A673 (cell line): ENCODE results near the gene PHF21A. TPM values are rescaled to one million over a fixed set of nuclear protein-coding genes. Genes with fewer than 3 reads are reported as not detected.

Experiments used
- BruUV-seq: library from RNA; stranded (reverse); fragments of 400-500 nt; replicated peaks from 2 replicates; lab custom pipeline; 2021; lab: Mats Ljungman, UMichigan
- CTCF ChIA-PET: fragments of 300-600 bp; sonication (Branson Sonifier 250); formaldehyde crosslinking; loops from one replicate; lab custom pipeline; 2022; ENCODE audit warnings: antibody characterized with exemption; lab: Charles Lee
- POLR2A ChIA-PET: fragments of 300-600 bp; sonication (Branson Sonifier 250); formaldehyde crosslinking; loops from one replicate; lab custom pipeline; 2022; ENCODE audit warnings: antibody characterized with exemption; ENCODE audit not compliant: low non-redundant PET; lab: Charles Lee
- DNase-seq: peaks from one replicate; pipeline ENCODE4 v3.0.0-alpha.2; 2015; ENCODE audit warnings: low spot score
- H3K27ac ChIP-seq: fragments of 200-600 bp; sonication (generic); 2 replicates; pipeline ENCODE4 v1.5.1; 2016; ENCODE audit warnings: mixed run types, low read depth, mild to moderate bottlenecking, mixed read lengths, antibody characterized with exemption, low read length; ENCODE audit not compliant: poor library complexity, severe bottlenecking
- H3K27me3 ChIP-seq: fragments of 200-600 bp; sonication (generic); replicated peaks from 2 replicates; pipeline ENCODE4 v1.6.1; 2017; ENCODE audit warnings: mixed run types, low read depth, mild to moderate bottlenecking, mixed read lengths, antibody characterized with exemption, low read length; ENCODE audit not compliant: insufficient read depth, poor library complexity
- H3K36me3 ChIP-seq: fragments of 200-600 bp; sonication (generic); 2 replicates; pipeline ENCODE4 v1.6.1; 2016; ENCODE audit warnings: mixed run types, mild to moderate bottlenecking, mixed read lengths, antibody characterized with exemption, low read length; ENCODE audit not compliant: insufficient read depth, poor library complexity, severe bottlenecking
- H3K4me1 ChIP-seq: fragments of 200-600 bp; sonication (generic); 2 replicates; pipeline ENCODE4 v1.6.1; 2017; ENCODE audit warnings: mixed run types, mild to moderate bottlenecking, mixed read lengths, antibody characterized with exemption, low read length; ENCODE audit not compliant: insufficient read depth, poor library complexity, severe bottlenecking
- H3K4me3 ChIP-seq: fragments of 200-600 bp; sonication (generic); 2 replicates; pipeline ENCODE4 v1.5.1; 2016; ENCODE audit warnings: low read depth, mixed run types, mild to moderate bottlenecking, mixed read lengths, low read length; ENCODE audit not compliant: poor library complexity, severe bottlenecking
- H3K9me3 ChIP-seq: fragments of 200-600 bp; sonication (generic); 2 replicates; pipeline ENCODE4 v1.6.1; 2016; ENCODE audit warnings: mixed run types, low read depth, mild to moderate bottlenecking, mixed read lengths, antibody characterized with exemption, low read length; ENCODE audit not compliant: poor library complexity, severe bottlenecking
- EZH2 ChIP-seq: fragments of 200-600 bp; sonication (generic); IDR thresholded peaks from 2 replicates; pipeline ENCODE4 v1.6.1; 2017; ENCODE audit warnings: borderline replicate concordance, low read depth, mild to moderate bottlenecking, mixed read lengths, antibody characterized with exemption, low read length; ENCODE audit not compliant: poor library complexity, severe bottlenecking
- intact Hi-C: fragments of 100-400 bp; cut with micrococcal nuclease; formaldehyde crosslinking; loops from one replicate; pipeline ENCODE4 v1.10.0; 2022; ENCODE audit not compliant: unreplicated experiment
- total RNA-seq: library from RNA; stranded (reverse); gene quantifications from 2 replicates; pipeline ENCODE4 v1.2.3, GENCODE V29; 2021
- TF ChIP-seq, protein P1 (sequence below): fragments of 300-800, 200-600 bp; sonication (generic); conservative IDR thresholded peaks from 2 replicates; pipeline ENCODE4 v1.5.1; 2017; ENCODE audit warnings: low read depth, mild to moderate bottlenecking, antibody characterized with exemption, low read length, moderate library complexity, mixed read lengths

PHF21A gene
- total RNA-seq, 1 experiment from 2014 or later: 77.2 TPM

DNA sequence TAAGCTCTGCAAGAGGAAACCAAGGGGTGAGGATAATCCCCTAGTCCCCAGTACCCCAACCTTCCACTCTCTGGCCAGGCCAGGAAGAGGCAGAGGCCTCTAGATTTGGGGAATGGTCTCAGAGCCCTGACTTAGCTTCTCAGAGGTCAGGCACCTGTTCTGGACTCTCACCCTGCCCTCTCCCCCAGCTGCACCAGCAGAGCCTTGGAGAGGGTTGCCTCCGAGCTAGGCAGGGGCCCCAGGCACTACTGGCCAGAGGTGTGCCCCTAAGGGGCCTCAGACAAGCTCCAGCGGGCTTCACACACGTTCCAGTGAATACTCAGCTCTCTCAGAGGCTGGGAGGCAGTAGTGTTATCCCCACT lies 222.2 kb downstream of the PHF21A start:
- ChIA-PET CTCF (interaction anchor here (1.0 to 1.1 kb wide), 2 partner anchors 19 to 26 kb away, joined by 4 read pairs; no protein-coding TSS in a partner anchor), POLR2A (no interaction called here)

DNA sequence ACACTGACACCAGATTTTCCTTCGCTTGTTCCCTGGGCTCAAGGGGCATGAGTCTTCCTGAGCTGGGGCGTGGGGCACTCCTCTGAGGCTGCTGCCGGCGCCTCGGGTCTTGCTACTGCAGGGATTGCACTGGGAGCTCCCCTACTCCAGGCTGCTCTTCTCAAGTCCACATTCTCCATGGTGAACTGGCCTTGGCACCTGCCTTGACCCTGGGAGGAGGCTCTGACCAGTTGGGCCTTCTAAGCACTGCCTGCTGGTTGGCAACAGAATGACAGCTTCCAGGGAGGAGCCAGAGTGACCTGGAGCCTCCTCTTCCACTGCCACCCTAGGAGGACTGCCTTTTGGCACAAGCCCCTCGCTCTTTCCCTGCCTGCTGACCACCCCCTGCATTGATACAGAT lies 223.7 kb downstream of the PHF21A start:
- Histone ChIP-seq H3K36me3 (no peaks in the 10 kb centered on the region), H3K4me1 (peaks cover 26% of the 10 kb centered on the region), H3K27me3 (no peaks in the 10 kb centered on the region), H3K27ac (no peak overlapping the region), H3K4me3 (no peak overlapping the region), H3K9me3 (no peaks in the 10 kb centered on the region)
- intact Hi-C loops: no loop called here
- CTCF ChIA-PET: interaction anchor here (0.6 to 1.2 kb wide), 2 partner anchors 24 to 25 kb away, joined by 3 read pairs; no protein-coding TSS in a partner anchor
- no peak for TF ChIP-seq EZH2
- TF ChIP-seq, protein P1, sequence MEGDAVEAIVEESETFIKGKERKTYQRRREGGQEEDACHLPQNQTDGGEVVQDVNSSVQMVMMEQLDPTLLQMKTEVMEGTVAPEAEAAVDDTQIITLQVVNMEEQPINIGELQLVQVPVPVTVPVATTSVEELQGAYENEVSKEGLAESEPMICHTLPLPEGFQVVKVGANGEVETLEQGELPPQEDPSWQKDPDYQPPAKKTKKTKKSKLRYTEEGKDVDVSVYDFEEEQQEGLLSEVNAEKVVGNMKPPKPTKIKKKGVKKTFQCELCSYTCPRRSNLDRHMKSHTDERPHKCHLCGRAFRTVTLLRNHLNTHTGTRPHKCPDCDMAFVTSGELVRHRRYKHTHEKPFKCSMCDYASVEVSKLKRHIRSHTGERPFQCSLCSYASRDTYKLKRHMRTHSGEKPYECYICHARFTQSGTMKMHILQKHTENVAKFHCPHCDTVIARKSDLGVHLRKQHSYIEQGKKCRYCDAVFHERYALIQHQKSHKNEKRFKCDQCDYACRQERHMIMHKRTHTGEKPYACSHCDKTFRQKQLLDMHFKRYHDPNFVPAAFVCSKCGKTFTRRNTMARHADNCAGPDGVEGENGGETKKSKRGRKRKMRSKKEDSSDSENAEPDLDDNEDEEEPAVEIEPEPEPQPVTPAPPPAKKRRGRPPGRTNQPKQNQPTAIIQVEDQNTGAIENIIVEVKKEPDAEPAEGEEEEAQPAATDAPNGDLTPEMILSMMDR: no peak
- POLR2A ChIA-PET: interaction anchor here (0.6 kb wide), 1 partner anchor 826 kb away, joined by 3 read pairs; no protein-coding TSS in a partner anchor
- BruUV-seq: no TSS peak
- DNase-seq: no peak

More for the DNA sequence above, 222.2 kb downstream of the PHF21A start:
- no peak for DNase-seq
- no TSS peak for BruUV-seq
- no peaks in the 10 kb centered on the region for H3K9me3 ChIP-seq
- peaks cover 26% of the 10 kb centered on the region for H3K4me1 ChIP-seq
- TF ChIP-seq EZH2: no peak
- TF ChIP-seq, protein P1: no peak
- H3K27me3 ChIP-seq: no peaks in the 10 kb centered on the region
- intact Hi-C loops: no loop called here
- H3K27ac ChIP-seq: no peak overlapping the region
- peak overlapping the region; percentile 52 for H3K4me3 ChIP-seq
- H3K36me3 ChIP-seq: no peaks in the 10 kb centered on the region

DNA sequence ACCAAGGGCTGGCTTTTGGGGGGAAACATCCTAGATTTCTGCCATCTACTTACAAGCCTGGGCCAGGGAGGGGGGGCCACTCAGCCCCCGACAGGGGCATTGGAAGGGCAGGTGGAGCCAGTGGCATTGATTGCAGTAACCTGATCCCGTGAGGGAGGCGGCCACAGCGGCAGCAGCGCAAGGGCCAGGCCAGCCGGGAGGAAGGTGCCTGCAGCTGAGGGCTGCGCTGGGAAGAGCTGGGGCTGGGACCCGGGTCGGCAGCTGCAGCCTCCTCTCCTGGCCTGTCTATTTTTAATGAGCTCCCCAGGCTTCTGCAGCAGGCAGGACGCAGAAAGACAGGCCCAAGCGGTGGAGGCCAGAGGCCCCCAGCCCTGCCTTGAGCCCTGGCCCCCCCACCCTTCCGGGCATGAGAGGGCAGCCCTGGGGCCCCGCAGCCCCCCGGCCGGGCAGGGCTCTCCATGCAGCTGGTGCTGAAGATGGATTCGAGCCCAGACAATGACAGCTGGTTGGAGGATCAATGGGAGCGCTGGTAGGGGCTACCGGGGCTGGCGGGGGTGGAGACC lies 224.8 kb downstream of the PHF21A start:
- Histone ChIP-seq H3K9me3 (no peaks in the 10 kb centered on the region), H3K27ac (no peak overlapping the region), H3K4me1 (peaks cover 26% of the 10 kb centered on the region), H3K4me3 (no peak overlapping the region), H3K27me3 (no peaks in the 10 kb centered on the region), H3K36me3 (no peaks in the 10 kb centered on the region)
- DNase-seq: peak; percentile 51
- intact Hi-C loops: no loop called here
- CTCF ChIA-PET: no interaction called here
- BruUV-seq: no TSS peak
- POLR2A ChIA-PET: interaction anchor here (0.5 kb wide), 1 partner anchor 121 kb away, joined by 5 read pairs; no protein-coding TSS in a partner anchor
- TF ChIP-seq EZH2: no peak
- TF ChIP-seq, protein P1: no peak
